OCI-LY3 (cell line): ENCODE results near the gene UBE2R2.

Source experiments
- EZH2phosphoT487 ChIP-seq: fragments of 200-600 bp; shearing (Covaris generic); IDR thresholded peaks from 2 replicates; pipeline ENCODE4 v1.6.1; 2018; ENCODE audit warnings: antibody characterized with exemption, mixed run types, low read depth
- TF ChIP-seq, protein P1 (sequence below): fragments of 200-600, 300-600 bp; sonication (generic); IDR thresholded peaks from 2 replicates; pipeline ENCODE4 v1.5.1; 2014; ENCODE audit warnings: antibody characterized with exemption, low read length, low read depth

DNA sequence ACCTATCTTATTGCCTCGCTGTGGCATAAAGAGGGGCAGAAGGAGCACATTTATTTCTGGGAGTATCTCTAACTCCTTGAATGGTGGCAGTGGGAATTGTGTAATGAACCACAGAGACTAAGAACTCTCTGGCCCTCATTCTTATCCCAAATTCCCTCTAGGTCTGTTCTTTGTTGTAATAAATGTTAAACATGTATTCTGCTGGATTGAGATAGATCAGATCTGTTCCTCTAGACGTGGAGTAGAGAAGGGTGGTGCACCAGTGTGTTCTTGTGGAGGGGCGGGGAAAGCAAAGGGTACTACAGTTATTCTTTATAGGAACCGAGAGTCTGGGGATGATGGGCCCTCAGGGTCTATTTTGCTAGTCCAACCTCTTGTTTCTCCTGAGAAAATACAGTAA lies 90.4 kb downstream of the UBE2R2 start:
- TF ChIP-seq, protein P1, sequence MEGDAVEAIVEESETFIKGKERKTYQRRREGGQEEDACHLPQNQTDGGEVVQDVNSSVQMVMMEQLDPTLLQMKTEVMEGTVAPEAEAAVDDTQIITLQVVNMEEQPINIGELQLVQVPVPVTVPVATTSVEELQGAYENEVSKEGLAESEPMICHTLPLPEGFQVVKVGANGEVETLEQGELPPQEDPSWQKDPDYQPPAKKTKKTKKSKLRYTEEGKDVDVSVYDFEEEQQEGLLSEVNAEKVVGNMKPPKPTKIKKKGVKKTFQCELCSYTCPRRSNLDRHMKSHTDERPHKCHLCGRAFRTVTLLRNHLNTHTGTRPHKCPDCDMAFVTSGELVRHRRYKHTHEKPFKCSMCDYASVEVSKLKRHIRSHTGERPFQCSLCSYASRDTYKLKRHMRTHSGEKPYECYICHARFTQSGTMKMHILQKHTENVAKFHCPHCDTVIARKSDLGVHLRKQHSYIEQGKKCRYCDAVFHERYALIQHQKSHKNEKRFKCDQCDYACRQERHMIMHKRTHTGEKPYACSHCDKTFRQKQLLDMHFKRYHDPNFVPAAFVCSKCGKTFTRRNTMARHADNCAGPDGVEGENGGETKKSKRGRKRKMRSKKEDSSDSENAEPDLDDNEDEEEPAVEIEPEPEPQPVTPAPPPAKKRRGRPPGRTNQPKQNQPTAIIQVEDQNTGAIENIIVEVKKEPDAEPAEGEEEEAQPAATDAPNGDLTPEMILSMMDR: no peak
- TF ChIP-seq EZH2phosphoT487: no peak
